Right forelimb (tissue), 1 donor: ENCODE measurements around the gene FAM236C.
"Not testable (repeated sequence)": the region's sequence is repeated elsewhere in the genome, so short reads cannot be mapped to it uniquely, and the experiment has no call there.

Experiments
- DNase-seq: peaks from one replicate; pipeline ENCODE4 v3.0.0-alpha.2; 2018

FAM236C gene

DNA sequence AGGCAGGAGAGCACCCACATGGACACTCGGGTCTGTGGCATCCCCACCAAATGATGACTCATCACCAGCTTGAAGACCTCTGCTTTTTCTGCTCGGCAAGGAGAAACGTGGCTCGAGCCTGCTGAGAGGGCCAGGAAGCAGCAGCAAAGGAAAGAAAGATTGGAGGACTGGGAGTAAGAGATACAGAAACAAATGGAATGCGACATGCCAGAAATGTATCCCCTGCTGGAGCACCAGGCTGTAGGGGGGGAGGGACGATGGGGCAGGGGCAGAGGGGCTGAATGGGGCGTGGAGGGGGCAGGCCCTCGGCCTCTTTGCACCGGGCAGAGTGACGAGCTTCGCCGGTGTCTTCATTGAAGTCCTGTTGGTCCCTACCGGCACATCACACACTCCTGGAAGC lies at the start of gene FAM236C:
FAM236C (plus strand) TSS at position 301 of the 400 bp plus-strand sequence. CDS start 100 bp downstream, outside the sequence.
- not testable (repeated sequence) for DNase-seq

DNA sequence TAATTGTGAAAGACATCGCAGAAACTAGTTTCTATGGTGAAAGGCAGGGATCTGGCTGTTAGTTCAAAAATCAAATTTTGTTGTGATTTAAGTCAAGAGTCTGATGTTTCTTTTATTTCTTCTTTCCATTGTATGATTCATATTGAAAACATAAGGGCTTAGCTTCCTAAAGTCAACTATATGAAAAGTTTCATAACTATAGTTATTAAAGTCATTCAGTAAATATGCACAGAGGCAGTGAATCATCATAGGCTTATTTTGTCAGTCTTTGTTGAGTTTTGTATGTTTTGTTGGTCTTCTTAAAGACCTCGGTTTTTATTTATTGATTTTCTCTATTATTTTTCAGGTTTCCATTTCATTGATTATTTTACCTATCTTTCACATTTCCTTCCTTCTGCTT lies 29.5 kb upstream of the FAM236C start:
- not testable (repeated sequence) for DNase-seq

DNA sequence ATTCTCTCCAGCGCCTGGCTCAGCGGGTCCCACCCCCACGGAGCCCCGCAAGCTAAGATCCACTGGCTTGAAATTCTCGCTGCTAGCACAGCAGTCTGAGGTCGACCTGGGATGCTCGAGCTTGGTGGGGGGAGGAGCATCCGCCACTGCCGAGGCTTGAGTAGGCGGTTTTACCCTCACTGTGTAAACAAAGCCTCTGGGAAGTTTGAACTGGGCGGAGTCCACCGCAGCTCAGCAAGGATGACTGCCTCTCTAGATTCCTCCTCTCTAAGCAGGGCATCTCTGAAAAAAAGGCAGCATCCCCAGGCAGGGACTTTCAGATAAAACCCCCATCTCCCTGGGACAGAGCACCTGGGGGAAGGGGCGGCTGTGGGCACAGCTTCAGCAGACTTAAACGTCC lies 22.7 kb upstream of the FAM236C start:
- DNase-seq: not testable (repeated sequence)

DNA sequence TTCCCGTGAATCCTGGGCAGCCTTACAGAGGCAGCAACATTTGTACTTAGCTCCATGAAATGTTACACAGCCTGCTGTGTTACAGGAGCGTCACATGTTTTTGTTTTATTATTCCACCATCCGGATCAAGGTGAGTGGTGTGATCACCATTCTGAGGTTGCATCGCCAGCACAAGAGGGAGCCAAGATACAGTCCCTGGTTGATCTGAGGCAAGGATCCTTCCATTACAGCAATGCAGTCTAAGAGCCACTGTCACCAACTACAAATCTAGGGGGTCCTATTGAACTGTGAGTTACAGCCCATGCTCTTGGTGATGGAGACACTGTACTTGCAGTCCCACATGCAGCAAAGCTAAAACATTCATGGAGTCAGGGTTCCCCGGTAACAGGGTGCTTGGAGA lies 3.7 kb downstream of the FAM236C start:
- DNase-seq: not testable (repeated sequence)

DNA sequence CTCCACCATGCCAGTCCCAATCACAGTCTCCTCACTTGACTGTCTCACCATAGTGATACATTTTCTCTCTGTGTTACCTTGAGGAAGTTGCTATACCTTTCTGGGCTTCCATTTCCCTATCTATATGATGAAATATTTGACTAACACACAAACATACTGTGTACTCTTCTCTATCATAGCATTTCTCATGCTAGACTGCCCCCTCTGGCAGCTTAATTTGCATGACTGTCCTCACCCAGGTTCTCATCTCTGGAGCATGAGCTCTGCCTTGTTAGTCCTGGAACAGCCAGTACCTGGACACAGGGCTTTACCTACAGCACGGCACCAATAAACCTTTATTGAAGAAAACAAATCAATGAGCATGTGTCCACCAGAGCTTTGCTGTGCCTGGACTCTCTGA lies 19.9 kb downstream of the FAM236C start:
- not testable (repeated sequence) for DNase-seq

DNA sequence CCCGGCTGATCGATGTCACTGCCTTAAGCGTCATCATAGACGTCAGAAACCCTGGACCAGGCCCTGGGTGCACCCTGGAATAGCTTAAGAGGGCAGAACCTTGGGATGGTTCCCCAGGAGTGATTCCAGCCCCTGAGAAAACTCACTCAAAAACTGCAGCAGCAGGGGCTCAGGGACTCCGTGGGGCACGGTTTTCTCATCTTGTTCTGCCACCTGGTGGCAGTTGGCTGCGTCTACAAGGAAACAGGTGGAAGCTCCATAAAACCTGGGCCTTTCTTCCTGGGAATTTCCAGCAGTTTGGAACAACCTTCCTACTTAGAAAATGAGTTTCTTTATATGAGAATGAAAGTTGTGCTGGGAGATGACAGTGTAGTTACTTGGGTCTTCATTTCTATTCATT lies 24.0 kb downstream of the FAM236C start:
- not testable (repeated sequence) for DNase-seq

DNA sequence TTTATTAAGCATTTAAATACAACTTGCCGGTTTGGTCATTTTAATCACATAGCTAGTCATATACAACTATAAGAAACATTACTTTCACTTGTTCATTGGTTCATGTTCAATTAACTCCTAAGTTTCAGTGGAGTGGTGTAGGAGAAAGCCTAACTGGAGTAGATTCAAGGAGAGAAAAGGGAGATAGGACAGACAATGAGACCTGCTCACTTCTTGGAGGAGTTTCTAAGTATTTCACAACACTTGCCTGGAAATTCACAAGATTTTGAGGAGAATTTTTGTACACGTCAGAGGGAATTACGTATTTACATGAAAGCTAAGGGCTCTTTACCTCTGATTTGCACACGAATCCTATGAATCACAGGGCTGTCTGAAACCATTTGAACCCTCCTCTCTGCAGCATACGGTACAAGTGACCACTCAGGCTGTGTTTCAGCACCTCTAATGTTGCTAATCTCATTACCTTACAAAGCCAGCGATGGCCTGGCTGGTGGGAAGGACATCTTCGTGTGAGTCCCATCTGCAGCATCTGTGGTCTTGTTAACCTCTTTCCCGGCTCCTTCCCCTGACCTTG lies 24.6 kb downstream of the FAM236C start:
- DNase-seq: not testable (repeated sequence)

DNA sequence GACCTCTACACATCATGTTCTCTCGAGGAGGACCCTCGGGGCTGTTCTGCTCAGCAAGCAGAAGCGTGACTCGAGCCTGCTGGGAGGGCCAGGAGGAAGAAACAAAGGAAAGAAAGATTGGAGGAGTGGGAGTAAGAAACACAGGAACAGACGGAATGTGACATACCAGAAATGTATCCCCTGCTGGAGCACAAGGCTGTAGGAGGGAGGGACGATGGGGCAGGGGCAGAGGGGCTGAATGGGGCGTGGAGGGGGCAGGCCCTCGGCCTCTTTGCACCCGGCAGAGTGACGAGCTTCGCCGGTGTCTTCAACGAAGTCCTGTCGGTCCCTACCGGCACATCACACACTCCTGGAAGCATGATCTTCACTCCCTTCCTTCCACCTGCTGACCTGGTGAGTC lies 25.5 kb downstream of the FAM236C start, which contains the start of gene FAM236A:
FAM236A (plus strand) TSS at position 301 of the 400 bp plus-strand sequence; CDS start at position 358, 57 bp downstream.
- DNase-seq: not testable (repeated sequence)

DNA sequence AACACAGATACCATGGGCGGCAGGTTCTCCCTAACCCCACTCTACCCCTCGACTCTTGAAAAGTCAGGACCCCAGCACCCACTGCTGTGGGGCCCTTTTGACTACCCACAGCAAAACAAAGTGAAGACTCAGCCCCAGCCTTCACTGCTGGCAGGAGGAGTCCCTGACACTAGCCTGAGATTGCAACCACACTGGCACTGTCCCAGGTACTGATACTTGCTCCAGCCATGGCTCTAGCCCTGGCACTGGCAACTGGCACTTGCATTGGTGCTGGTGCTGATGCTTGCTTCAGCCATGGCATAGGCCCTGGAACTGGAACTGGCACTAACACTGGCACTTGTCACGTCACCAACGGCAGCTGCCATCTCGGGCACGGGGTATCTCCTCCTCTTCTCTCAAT lies 29.9 kb downstream of the FAM236C start:
- not testable (repeated sequence) for DNase-seq

DNA sequence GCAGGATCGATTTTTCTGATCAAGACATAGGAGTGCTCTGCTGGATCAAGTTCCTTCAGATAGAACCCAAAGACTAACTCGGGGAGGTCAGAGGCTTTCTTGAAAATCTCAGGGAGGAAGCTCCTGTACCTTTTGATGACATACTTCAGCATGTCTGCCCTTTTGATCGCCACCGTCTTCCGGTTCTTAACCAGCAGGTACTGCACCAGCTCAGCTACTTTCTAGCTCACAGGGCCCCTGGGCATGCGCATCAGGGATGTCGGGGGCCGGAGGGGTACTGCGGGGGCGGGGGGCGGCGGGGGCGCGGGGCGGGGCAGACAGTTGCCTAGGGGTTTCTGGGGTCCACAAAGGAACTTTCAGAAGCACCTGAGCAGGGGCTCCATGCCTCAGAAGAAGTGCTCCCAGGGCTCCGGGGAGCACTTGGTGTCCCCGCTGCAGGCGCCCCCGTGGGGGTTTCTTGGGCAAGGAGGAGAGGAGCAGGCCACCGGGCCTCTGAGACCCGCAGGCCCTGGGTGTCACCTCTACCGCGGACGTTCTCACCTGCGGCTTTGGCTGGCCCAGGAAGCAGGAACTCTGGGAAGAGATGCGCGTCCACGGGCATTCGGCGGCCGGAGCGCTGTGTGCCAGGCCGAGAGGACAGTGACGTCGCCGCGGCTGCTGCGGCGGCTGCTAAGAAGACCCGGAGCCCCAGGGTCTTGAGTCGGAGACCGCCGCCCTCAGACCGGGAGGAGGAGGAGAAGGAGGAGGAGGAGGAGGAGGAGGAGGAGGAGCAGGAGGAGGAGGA lies 30.8 kb downstream of the FAM236C start:
- DNase-seq: not testable (repeated sequence)

DNA sequence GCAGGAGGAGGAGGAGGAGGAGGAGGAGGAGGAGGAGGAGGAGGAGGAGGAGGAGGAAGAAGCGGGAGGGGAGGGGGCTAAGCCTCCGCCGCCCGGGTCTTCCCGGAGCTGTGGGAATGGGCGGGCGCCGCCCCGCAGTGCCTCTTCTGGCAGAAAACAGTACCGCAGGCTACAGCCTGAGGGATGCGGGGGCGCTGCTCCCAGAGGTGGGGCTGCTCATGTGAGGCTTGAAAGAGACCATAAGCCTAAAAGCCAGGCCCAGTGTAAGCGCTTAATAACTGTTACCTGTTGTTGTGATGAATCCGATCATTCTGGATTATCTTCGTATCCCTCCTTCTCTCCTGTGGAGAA lies 31.4 kb downstream of the FAM236C start, which contains the start of gene DMRTC1:
DMRTC1 (minus strand) TSS at position 19 of the 351 bp plus-strand sequence. CDS start 68,143 bp downstream, outside the sequence.
- not testable (repeated sequence) for DNase-seq

DNA sequence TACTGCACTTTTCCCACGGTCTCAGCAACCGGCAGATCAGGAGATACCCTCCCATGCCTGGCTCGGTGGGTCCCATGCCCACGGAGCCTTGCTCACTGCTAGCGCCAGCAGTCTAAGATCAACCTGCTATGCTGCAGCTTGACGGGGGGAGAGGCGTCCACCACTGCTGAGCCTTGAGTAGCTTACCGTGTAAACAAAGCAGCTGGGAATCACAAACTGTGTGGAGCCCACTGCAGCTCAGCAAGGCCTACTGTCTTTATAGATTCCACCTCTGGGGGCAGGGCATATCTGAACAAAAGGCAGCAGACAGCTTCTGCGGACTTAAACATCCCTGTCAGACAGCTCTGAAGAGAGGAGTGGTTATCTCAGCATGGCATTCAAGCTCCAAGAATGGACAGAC lies 47.6 kb downstream of the FAM236C start:
- DNase-seq: not testable (repeated sequence)
